ENCODE data around the gene TXNDC11.

TXNDC11 gene

GRCh38 chr16:11686713-11687380 lies 55.8 kb downstream of the TXNDC11 start:
- H3K4me3 ChIP-seq (ENCODE audit: low read depth, low read length), result no peak overlapping the region
- no peak for TF ChIP-seq CTCF (IDR thresholded peaks at IDR 0.05; ENCODE audit: low read depth, low read length)

DNA sequence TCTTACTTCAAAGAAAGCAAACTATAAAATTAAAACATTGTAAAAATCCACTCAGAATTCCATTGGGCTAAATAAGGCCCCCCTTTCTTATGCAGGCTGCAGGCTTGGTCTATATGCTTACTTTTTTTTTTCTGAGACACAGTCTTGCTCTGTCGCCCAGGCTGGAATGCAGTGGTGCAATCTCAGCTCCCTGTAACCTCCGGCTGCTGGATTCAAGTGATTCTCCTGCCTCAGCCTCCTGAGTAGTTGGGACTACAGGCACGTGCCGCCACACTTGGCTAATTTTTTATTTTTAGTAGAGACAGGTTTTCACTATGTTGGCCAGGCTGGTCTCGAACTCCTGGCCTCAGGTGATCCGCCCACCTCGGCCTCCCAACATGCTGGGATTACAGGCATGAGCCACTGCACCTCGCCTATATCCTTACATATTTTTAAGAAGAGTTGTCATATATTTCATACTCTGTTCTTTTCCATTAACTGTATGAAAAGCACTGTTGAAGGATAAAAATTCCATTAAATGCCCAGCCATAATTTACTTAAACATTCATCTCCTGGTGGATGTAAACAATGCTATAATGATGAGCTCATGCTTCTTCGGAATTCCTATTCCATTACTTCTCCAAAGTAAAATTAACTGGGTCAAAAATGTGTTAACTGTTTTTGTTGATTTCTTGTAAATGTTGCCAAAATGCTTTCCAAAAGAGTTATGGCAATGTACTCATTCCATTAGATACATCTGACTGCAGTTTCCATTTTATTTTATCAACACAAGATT lies 56.6 kb downstream of the TXNDC11 start:
- no peak overlapping the region for H3K4me3 ChIP-seq (ENCODE audit: low read depth, low read length)
- TF ChIP-seq CTCF (IDR thresholded peaks at IDR 0.05; ENCODE audit: low read depth, low read length), result no peak

DNA sequence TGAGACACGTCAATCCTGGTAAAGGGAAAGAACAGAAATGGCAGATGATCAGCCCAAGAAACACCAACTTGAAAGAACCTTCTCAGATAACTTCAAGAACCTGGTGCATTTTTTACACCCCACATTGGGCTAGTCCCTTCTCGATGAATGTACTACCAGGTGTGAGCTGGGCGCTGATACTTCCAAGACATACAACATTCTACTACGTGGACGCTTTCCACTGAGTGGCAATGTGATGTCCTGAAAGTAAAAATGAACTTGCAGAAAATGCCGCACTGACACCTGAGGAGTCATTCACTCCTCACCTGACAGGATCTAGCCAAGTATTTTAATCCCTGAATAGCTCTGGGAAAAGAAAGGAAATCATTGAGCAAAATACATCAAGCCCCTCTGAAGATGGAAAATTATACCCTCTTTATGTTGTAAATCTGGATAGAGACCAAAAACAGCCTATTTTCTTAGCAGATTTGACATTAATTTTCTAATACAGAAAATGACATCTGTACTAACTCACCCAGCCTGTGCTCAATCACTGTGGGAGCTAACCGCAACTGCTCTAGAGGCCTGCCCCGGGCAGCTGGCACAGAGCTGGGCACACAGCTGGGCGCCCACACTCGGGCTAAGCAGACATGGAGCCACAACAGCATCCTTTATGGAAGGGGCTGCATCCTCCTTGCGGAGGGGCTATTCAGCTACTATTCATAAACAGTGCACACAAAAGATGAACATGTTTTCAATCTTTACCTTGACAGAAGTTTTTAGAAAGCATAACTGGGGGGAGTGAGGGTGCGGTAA lies 58.2 kb downstream of the TXNDC11 start:
- no peak overlapping the region for H3K4me3 ChIP-seq (ENCODE audit: low read depth, low read length)
- no peak for TF ChIP-seq CTCF (IDR thresholded peaks at IDR 0.05; ENCODE audit: low read depth, low read length)

DNA sequence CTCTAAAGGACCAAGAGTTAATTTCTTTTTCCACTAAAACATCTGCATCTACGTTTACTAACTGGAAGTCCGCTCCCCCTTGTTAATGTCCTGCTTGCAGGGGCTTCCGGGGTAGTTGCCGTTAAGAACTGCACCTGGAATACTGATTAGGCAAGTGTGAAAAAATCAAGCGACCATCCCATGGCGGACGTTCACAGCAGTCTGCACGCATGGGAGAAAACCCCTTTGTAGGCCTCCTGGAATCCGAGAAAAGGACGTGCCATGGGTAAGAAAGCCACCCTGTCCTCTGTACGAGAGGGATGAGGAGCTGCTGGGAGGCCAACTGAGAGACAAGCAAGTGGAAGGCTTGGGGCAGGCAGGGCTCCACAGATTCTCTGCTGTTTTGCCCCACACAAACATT lies 59.5 kb downstream of the TXNDC11 start:
- TF ChIP-seq CTCF (IDR thresholded peaks at IDR 0.05; ENCODE audit: low read depth, low read length), result no peak
- no peak overlapping the region for H3K4me3 ChIP-seq (ENCODE audit: low read depth, low read length)

- no peak for TF ChIP-seq CTCF (IDR thresholded peaks at IDR 0.05; ENCODE audit: low read depth, low read length)
- H3K4me3 ChIP-seq (ENCODE audit: low read depth, low read length), result no peak overlapping the region
Observed at GRCh38 chr16:11682655-11683096, 60.0 kb downstream of the TXNDC11 start.

GRCh38 chr16:11681976-11682654 lies 60.5 kb downstream of the TXNDC11 start:
- no peak overlapping the region for H3K4me3 ChIP-seq (ENCODE audit: low read depth, low read length)
- TF ChIP-seq CTCF (IDR thresholded peaks at IDR 0.05; ENCODE audit: low read depth, low read length), result no peak
